ENCODE measurements around the gene GPN2.
"Not testable (repeated sequence)": the region's sequence is repeated elsewhere in the genome, so short reads cannot be mapped to it uniquely, and the experiment has no call there.

Gene GPN2

DNA sequence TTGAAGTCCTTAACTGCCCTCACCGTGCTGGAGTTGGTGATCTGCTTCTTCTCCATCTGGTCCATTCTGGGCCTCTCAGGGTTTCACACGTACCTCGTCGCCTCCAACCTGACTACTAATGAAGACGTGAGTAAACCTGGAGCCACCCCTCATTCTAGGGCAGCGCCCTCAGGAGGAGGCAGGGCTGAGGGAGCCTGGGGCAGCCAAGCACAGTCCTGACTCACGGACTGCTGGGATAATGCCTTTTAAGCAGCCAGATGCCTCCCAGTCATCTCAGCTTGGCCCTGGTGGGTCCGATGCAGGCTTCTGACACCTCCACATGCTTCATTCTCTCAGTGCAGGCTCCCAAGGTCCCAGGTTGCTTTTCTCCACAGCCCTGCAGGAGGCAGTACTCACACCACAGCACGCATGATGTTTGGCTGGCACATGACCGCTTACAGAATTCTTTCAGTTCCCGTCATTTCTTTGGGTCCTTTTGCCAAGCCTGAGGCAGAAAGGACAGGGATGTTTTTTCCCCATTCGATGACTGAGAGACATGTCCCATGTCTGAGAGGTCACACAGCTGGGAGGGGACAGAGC is 38.9 kb downstream of the GPN2 start:
- TF ChIP-seq, protein P1, sequence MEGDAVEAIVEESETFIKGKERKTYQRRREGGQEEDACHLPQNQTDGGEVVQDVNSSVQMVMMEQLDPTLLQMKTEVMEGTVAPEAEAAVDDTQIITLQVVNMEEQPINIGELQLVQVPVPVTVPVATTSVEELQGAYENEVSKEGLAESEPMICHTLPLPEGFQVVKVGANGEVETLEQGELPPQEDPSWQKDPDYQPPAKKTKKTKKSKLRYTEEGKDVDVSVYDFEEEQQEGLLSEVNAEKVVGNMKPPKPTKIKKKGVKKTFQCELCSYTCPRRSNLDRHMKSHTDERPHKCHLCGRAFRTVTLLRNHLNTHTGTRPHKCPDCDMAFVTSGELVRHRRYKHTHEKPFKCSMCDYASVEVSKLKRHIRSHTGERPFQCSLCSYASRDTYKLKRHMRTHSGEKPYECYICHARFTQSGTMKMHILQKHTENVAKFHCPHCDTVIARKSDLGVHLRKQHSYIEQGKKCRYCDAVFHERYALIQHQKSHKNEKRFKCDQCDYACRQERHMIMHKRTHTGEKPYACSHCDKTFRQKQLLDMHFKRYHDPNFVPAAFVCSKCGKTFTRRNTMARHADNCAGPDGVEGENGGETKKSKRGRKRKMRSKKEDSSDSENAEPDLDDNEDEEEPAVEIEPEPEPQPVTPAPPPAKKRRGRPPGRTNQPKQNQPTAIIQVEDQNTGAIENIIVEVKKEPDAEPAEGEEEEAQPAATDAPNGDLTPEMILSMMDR (IDR thresholded peaks at IDR 0.05; ENCODE audit: borderline replicate concordance, extremely low read depth, low read length, poor library complexity, severe bottlenecking): no peak
- TF ChIP-seq EZH2 (IDR thresholded peaks at IDR 0.05; ENCODE audit: borderline replicate concordance, low read depth, low read length, severe bottlenecking): no peak
- ATAC-seq (ENCODE audit: insufficient read depth, low read depth) (no peak), DNase-seq (no peak)
- Histone ChIP-seq H2AFZ (ENCODE audit: low read depth, low read length) (no peak overlapping the region), H3K79me2 (ENCODE audit: insufficient read depth, low read length) (no peaks in the 10 kb centered on the region), H3K27me3 (ENCODE audit: insufficient read depth, low read length, poor library complexity) (no peaks in the 10 kb centered on the region), H3K9ac (ENCODE audit: low read depth, low read length) (no peak overlapping the region), H4K20me1 (ENCODE audit: insufficient read depth, low read length) (no peaks in the 10 kb centered on the region), H3K4me1 (ENCODE audit: insufficient read depth, low read length) (no peaks in the 10 kb centered on the region), H3K9me3 (ENCODE audit: insufficient read depth, low read length, severe bottlenecking) (no peaks in the 10 kb centered on the region), H3K27ac (ENCODE audit: low read length) (no peak overlapping the region), H3K4me3 (ENCODE audit: low read depth in 1 of 2, low read length in 2 of 2) (no peak overlapping the region), H3K36me3 (ENCODE audit: insufficient read depth, low read length) (peaks cover 83% of the 10 kb centered on the region), H3K4me2 (ENCODE audit: insufficient read depth, low read length) (no peak overlapping the region)

- H3K9me3 ChIP-seq (ENCODE audit: insufficient read depth, low read length, severe bottlenecking): no peaks in the 10 kb centered on the region
- no peak overlapping the region for H3K9ac ChIP-seq (ENCODE audit: low read depth, low read length)
- H3K4me3 ChIP-seq (ENCODE audit: low read depth in 1 of 2, low read length in 2 of 2): no peak overlapping the region
- H3K79me2 ChIP-seq (ENCODE audit: insufficient read depth, low read length): no peaks in the 10 kb centered on the region
- TF ChIP-seq EZH2 (IDR thresholded peaks at IDR 0.05; ENCODE audit: borderline replicate concordance, low read depth, low read length, severe bottlenecking): no peak
- TF ChIP-seq, protein P1 (IDR thresholded peaks at IDR 0.05; ENCODE audit: borderline replicate concordance, extremely low read depth, low read length, poor library complexity, severe bottlenecking): no peak
- H3K27ac ChIP-seq (ENCODE audit: low read length): no peak overlapping the region
- no peak overlapping the region for H3K4me2 ChIP-seq (ENCODE audit: insufficient read depth, low read length)
- no peak overlapping the region for H2AFZ ChIP-seq (ENCODE audit: low read depth, low read length)
- ATAC-seq (ENCODE audit: insufficient read depth, low read depth) (no peak), DNase-seq (no peak)
- H3K4me1 ChIP-seq (ENCODE audit: insufficient read depth, low read length): no peaks in the 10 kb centered on the region
- H3K36me3 ChIP-seq (ENCODE audit: insufficient read depth, low read length): peaks cover 69% of the 10 kb centered on the region
- H4K20me1 ChIP-seq (ENCODE audit: insufficient read depth, low read length): no peaks in the 10 kb centered on the region
- H3K27me3 ChIP-seq (ENCODE audit: insufficient read depth, low read length, poor library complexity): no peaks in the 10 kb centered on the region
These were observed 40.9 kb downstream of the GPN2 start for GRCh38 chr1:26848941-26849774.

GRCh38 chr1:26848499-26848898 is 41.6 kb downstream of the GPN2 start:
- Histone ChIP-seq H3K4me2 (ENCODE audit: insufficient read depth, low read length) (no peak overlapping the region), H3K27ac (ENCODE audit: low read length) (no peak overlapping the region), H3K9ac (ENCODE audit: low read depth, low read length) (no peak overlapping the region)

GRCh38 chr1:26847826-26848225 is 42.3 kb downstream of the GPN2 start:
- H3K4me2 ChIP-seq (ENCODE audit: insufficient read depth, low read length); ATAC-seq (ENCODE audit: insufficient read depth, low read depth); H3K9ac ChIP-seq (ENCODE audit: low read depth, low read length); H3K27ac ChIP-seq (ENCODE audit: low read length); H4K20me1 ChIP-seq (ENCODE audit: insufficient read depth, low read length); H3K4me1 ChIP-seq (ENCODE audit: insufficient read depth, low read length); H3K9me3 ChIP-seq (ENCODE audit: insufficient read depth, low read length, severe bottlenecking); H3K79me2 ChIP-seq (ENCODE audit: insufficient read depth, low read length); H2AFZ ChIP-seq (ENCODE audit: low read depth, low read length); H3K4me3 ChIP-seq (ENCODE audit: low read depth in 1 of 2, low read length in 2 of 2); H3K27me3 ChIP-seq (ENCODE audit: insufficient read depth, low read length, poor library complexity); DNase-seq: not testable (repeated sequence)
- peaks cover 64% of the 10 kb centered on the region for H3K36me3 ChIP-seq (ENCODE audit: insufficient read depth, low read length)

More at GRCh38 chr1:26848499-26848898, 41.6 kb downstream of the GPN2 start:
- no peaks in the 10 kb centered on the region for H3K79me2 ChIP-seq (ENCODE audit: insufficient read depth, low read length)
- H3K4me1 ChIP-seq (ENCODE audit: insufficient read depth, low read length): no peaks in the 10 kb centered on the region
- no peaks in the 10 kb centered on the region for H4K20me1 ChIP-seq (ENCODE audit: insufficient read depth, low read length)
- no peaks in the 10 kb centered on the region for H3K27me3 ChIP-seq (ENCODE audit: insufficient read depth, low read length, poor library complexity)
- no peak overlapping the region for H3K4me3 ChIP-seq (ENCODE audit: low read depth in 1 of 2, low read length in 2 of 2)
- DNase-seq (no peak), ATAC-seq (ENCODE audit: insufficient read depth, low read depth) (no peak)
- no peak overlapping the region for H2AFZ ChIP-seq (ENCODE audit: low read depth, low read length)
- TF ChIP-seq, protein P1 (IDR thresholded peaks at IDR 0.05; ENCODE audit: borderline replicate concordance, extremely low read depth, low read length, poor library complexity, severe bottlenecking): no peak
- no peak for TF ChIP-seq EZH2 (IDR thresholded peaks at IDR 0.05; ENCODE audit: borderline replicate concordance, low read depth, low read length, severe bottlenecking)
- no peaks in the 10 kb centered on the region for H3K9me3 ChIP-seq (ENCODE audit: insufficient read depth, low read length, severe bottlenecking)
- peaks cover 67% of the 10 kb centered on the region for H3K36me3 ChIP-seq (ENCODE audit: insufficient read depth, low read length)
